ENCODE results near the gene PDE7B.

The PDE7B gene

GRCh38 chr6:136173519-136174507, 322.3 kb downstream of the PDE7B start:
- no peak for DNase-seq (ENCODE audit: low read depth in 1 of 2, low spot score in 1 of 2)

- no peak for DNase-seq (ENCODE audit: low read depth in 1 of 2, low spot score in 1 of 2)
These were observed 323.0 kb downstream of the PDE7B start for GRCh38 chr6:136174510-136174909.

GRCh38 chr6:136175873-136176272, 324.4 kb downstream of the PDE7B start:
- no peak for DNase-seq (ENCODE audit: low read depth in 1 of 2, low spot score in 1 of 2)

- no peak for DNase-seq (ENCODE audit: low read depth in 1 of 2, low spot score in 1 of 2)
These were observed 327.2 kb downstream of the PDE7B start for GRCh38 chr6:136178749-136179148.

- no peak for DNase-seq (ENCODE audit: low read depth in 1 of 2, low spot score in 1 of 2)
These were observed 329.4 kb downstream of the PDE7B start for GRCh38 chr6:136180704-136181511.

- DNase-seq (ENCODE audit: low read depth in 1 of 2, low spot score in 1 of 2), result no peak
These were observed 330.0 kb downstream of the PDE7B start for GRCh38 chr6:136181512-136181833.

- no peak for DNase-seq (ENCODE audit: low read depth in 1 of 2, low spot score in 1 of 2)
These were observed 330.4 kb downstream of the PDE7B start for GRCh38 chr6:136181861-136182260.

- DNase-seq (ENCODE audit: low read depth in 1 of 2, low spot score in 1 of 2), result no peak
These were observed 333.2 kb downstream of the PDE7B start for GRCh38 chr6:136184738-136185137.

- DNase-seq (ENCODE audit: low read depth in 1 of 2, low spot score in 1 of 2), result no peak
These were observed 334.9 kb downstream of the PDE7B start for GRCh38 chr6:136186363-136186762.

GRCh38 chr6:136188486-136188885, 337.0 kb downstream of the PDE7B start:
- DNase-seq (ENCODE audit: low read depth in 1 of 2, low spot score in 1 of 2), result no peak

- DNase-seq (ENCODE audit: low read depth in 1 of 2, low spot score in 1 of 2), result no peak
These were observed 337.6 kb downstream of the PDE7B start for GRCh38 chr6:136189104-136189503.

GRCh38 chr6:136191606-136192312, 340.3 kb downstream of the PDE7B start:
- no peak for DNase-seq (ENCODE audit: low read depth in 1 of 2, low spot score in 1 of 2)

GRCh38 chr6:136192902-136193301, 341.4 kb downstream of the PDE7B start:
- DNase-seq (ENCODE audit: low read depth in 1 of 2, low spot score in 1 of 2), result no peak

GRCh38 chr6:136201732-136202131, 350.2 kb downstream of the PDE7B start:
- no peak for DNase-seq (ENCODE audit: low read depth in 1 of 2, low spot score in 1 of 2)

- no peak for DNase-seq (ENCODE audit: low read depth in 1 of 2, low spot score in 1 of 2)
These were observed 357.3 kb downstream of the PDE7B start for GRCh38 chr6:136208783-136209182.

GRCh38 chr6:136209496-136209895, 358.0 kb downstream of the PDE7B start:
- no peak for DNase-seq (ENCODE audit: low read depth in 1 of 2, low spot score in 1 of 2)

GRCh38 chr6:136210398-136211165, 359.1 kb downstream of the PDE7B start:
- no peak for DNase-seq (ENCODE audit: low read depth in 1 of 2, low spot score in 1 of 2)

GRCh38 chr6:136212608-136213007, 361.1 kb downstream of the PDE7B start:
- no peak for DNase-seq (ENCODE audit: low read depth in 1 of 2, low spot score in 1 of 2)

- DNase-seq (ENCODE audit: low read depth in 1 of 2, low spot score in 1 of 2), result no peak
These were observed 361.6 kb downstream of the PDE7B start for GRCh38 chr6:136213012-136213539.

GRCh38 chr6:136213853-136214252, 362.4 kb downstream of the PDE7B start:
- no peak for DNase-seq (ENCODE audit: low read depth in 1 of 2, low spot score in 1 of 2)
